ENCODE data around the gene MX2. TPM values are rescaled to one million over a fixed set of nuclear protein-coding genes. Genes with fewer than 3 reads are reported as not detected.

Gene MX2
- total and polyA plus RNA-seq, 2 of the 8 experiments (the other 6 are each of a cell fraction or from before 2014, with no cell fraction given) = 3.1 to 8.9 TPM

- TF ChIP-seq CHD7 (IDR thresholded peaks at IDR 0.05; ENCODE audit: insufficient replicate concordance, low read length) (no peak), SP2 (IDR thresholded peaks at IDR 0.05; ENCODE audit: low read length) (no peak), CTBP2 (IDR thresholded peaks at IDR 0.05; ENCODE audit: borderline replicate concordance, insufficient read depth, insufficient read length, low read length) (no peak), FOSL1 (IDR thresholded peaks at IDR 0.05; ENCODE audit: insufficient read depth, low read depth, low read length) (no peak), SP1 (IDR thresholded peaks at IDR 0.05; ENCODE audit: low read depth, low read length) (no peak), ZNF274 (IDR thresholded peaks at IDR 0.05; ENCODE audit: borderline replicate concordance, extremely low read depth, low read length) (no peak)
These were observed 11.9 kb downstream of the MX2 start (continued) for GRCh38 chr21:41373763-41374162.
